GM12878 (cell line): ENCODE data around the gene NLGN3. TPM values are rescaled to one million over a fixed set of nuclear protein-coding genes. Genes with fewer than 3 reads are reported as not detected.

ENCODE experiments used
- ATAC-seq: fragments of 200-7000 bp; cut with Tn5 transposase; 3 replicates; pipeline ENCODE4 v1.9.1; 2020; ENCODE audit warnings: mild to moderate bottlenecking, moderate library complexity
- BruUV-seq: library from RNA; stranded (reverse); fragments of 400-500 nt; replicated peaks from 2 replicates; lab custom pipeline; 2021; lab: Mats Ljungman, UMichigan
- CTCF ChIA-PET: fragments of 300-600 bp; sonication (Branson Sonifier 250); formaldehyde crosslinking; extraction: SDS; loops from one replicate; lab custom pipeline; 2021; ENCODE audit warnings: inconsistent platforms; lab: Yijun Ruan, JAX
- POLR2A ChIA-PET: fragments of 350-600 bp; formaldehyde crosslinking; extraction: SDS; loops from one replicate; lab custom pipeline; 2021; ENCODE audit warnings: inconsistent platforms; lab: Charles Lee
- RAD21 ChIA-PET: fragments of 300-600 bp; sonication (Branson Sonifier 250); formaldehyde crosslinking; loops from one replicate; lab custom pipeline; 2023; ENCODE audit warnings: antibody characterized with exemption; ENCODE audit not compliant: unreplicated experiment; lab: Charles Lee
- SMC1A ChIA-PET: fragments of 300-600 bp; sonication (Branson Sonifier 250); formaldehyde crosslinking; loops from one replicate; lab custom pipeline; 2023; ENCODE audit not compliant: unreplicated experiment, uncharacterized antibody; lab: Charles Lee
- DNase-seq: peaks from one replicate; pipeline ENCODE4 v3.0.0-alpha.2; 2011; ENCODE audit warnings: low read depth, low spot score
- FAIRE-seq: peaks from 3 replicates; lab custom pipeline; 2011; peaks lifted over from hg19 to GRCh38; lab: Jason Lieb, UNC
- H2AFZ ChIP-seq: 2 replicates; pipeline ENCODE4 v1.6.0; 2011; ENCODE audit warnings: low read depth, low read length, control low read depth; ENCODE audit not compliant: control insufficient read depth
- H3K27ac ChIP-seq: 2 replicates; pipeline ENCODE4 v1.5.1; 2011; ENCODE audit warnings: control low read depth; ENCODE audit not compliant: control insufficient read depth, insufficient read depth
- H3K27me3 ChIP-seq, 2 experiments: replicated peaks in 1 of 2; 2 replicates each; pipeline versions ENCODE4 v1.6.0 to v1.6.1; 2011; ENCODE audit warnings: low read length in 1 of 2; ENCODE audit not compliant: control insufficient read depth in 2 of 2, insufficient read depth in 2 of 2
- H3K36me3 ChIP-seq, 2 experiments: 2 replicates each; pipeline ENCODE4 v1.5.1; 2011; ENCODE audit warnings: low read length in 1 of 2; ENCODE audit not compliant: control insufficient read depth in 2 of 2, insufficient read depth in 2 of 2
- H3K4me1 ChIP-seq: 2 replicates; pipeline ENCODE4 v1.6.1; 2011; ENCODE audit warnings: mild to moderate bottlenecking, low read length, moderate library complexity, mixed read lengths; ENCODE audit not compliant: control insufficient read depth, insufficient read depth
- H3K4me2 ChIP-seq: 2 replicates; pipeline ENCODE4 v1.6.0; 2011; ENCODE audit warnings: control low read depth; ENCODE audit not compliant: control insufficient read depth, insufficient read depth
- H3K4me3 ChIP-seq: fragments of 200-600 bp; sonication (generic); 2 replicates; pipeline ENCODE4 v1.5.1; 2016
- H3K79me2 ChIP-seq: 2 replicates; pipeline ENCODE4 v1.6.0; 2011; ENCODE audit warnings: low read length; ENCODE audit not compliant: control insufficient read depth, insufficient read depth
- H3K9ac ChIP-seq: 2 replicates; pipeline ENCODE4 v1.8.0; 2011; ENCODE audit warnings: low read length, control low read depth, mixed read lengths; ENCODE audit not compliant: control insufficient read depth, insufficient read depth
- H3K9me3 ChIP-seq: replicated peaks from 3 replicates; pipeline ENCODE4 v1.5.1; 2011; ENCODE audit warnings: mild to moderate bottlenecking, low read length; ENCODE audit not compliant: control insufficient read depth, insufficient read depth
- H4K20me1 ChIP-seq: 2 replicates; pipeline ENCODE4 v1.6.0; 2011; ENCODE audit not compliant: control insufficient read depth, insufficient read depth
- ASH2L ChIP-seq: fragments of 300-600, 200-600 bp; sonication (generic); IDR thresholded peaks from 2 replicates; pipeline ENCODE4 v1.6.1; 2017; ENCODE audit warnings: low read depth, mild to moderate bottlenecking, borderline replicate concordance
- CHD1 ChIP-seq: IDR thresholded peaks from 2 replicates; pipeline ENCODE4 v1.6.1; 2012; ENCODE audit warnings: low read depth, low read length, improper control_type of control experiment
- CREB1 ChIP-seq: IDR thresholded peaks from 2 replicates; pipeline ENCODE4 v1.6.1; 2012; ENCODE audit warnings: low read depth, mild to moderate bottlenecking, inconsistent platforms
- CREM ChIP-seq: IDR thresholded peaks from 2 replicates; pipeline ENCODE4 v1.6.1; 2014; ENCODE audit warnings: antibody characterized with exemption, low read depth
- EED ChIP-seq: sonication (generic); IDR thresholded peaks from 2 replicates; pipeline ENCODE4 v1.6.1; 2016; ENCODE audit warnings: antibody characterized with exemption, low read depth
- NFIC ChIP-seq: IDR thresholded peaks from 2 replicates; pipeline ENCODE4 v1.6.1; 2012; ENCODE audit warnings: low read depth, mild to moderate bottlenecking, inconsistent platforms, low read length, moderate library complexity
- PAX5 ChIP-seq: IDR thresholded peaks from 2 replicates; pipeline ENCODE4 v1.6.1; 2011; ENCODE audit warnings: low read depth, low read length, borderline replicate concordance
- PAX8 ChIP-seq: fragments of 450-650 bp; IDR thresholded peaks from 2 replicates; pipeline ENCODE4 v1.6.1; 2017; ENCODE audit warnings: mild to moderate bottlenecking, moderate library complexity
- POLR2AphosphoS5 ChIP-seq: IDR thresholded peaks from 2 replicates; pipeline ENCODE4 v1.6.1; 2011; ENCODE audit warnings: mild to moderate bottlenecking, low read length, inconsistent platforms
- SIN3A ChIP-seq: IDR thresholded peaks from 2 replicates; pipeline ENCODE4 v1.6.1; 2012; ENCODE audit warnings: low read depth, low read length, improper control_type of control experiment
- TAF1 ChIP-seq: IDR thresholded peaks from 2 replicates; pipeline ENCODE4 v1.6.1; 2011; ENCODE audit warnings: mild to moderate bottlenecking, low read depth, low read length, borderline replicate concordance
- WGBS: methylation state at CpG from one replicate; pipeline ENCODE4 v1.1.6; 2016; ENCODE audit warnings: low lambda C conversion rate; ENCODE audit not compliant: insufficient replicate concordance, insufficient coverage; ENCODE audit errors: missing lambda C conversion rate; 5-methylcytosine and 5-hydroxymethylcytosine counted together
- in situ Hi-C: fragments of 300-500 bp; cut with MboI; formaldehyde crosslinking; loops from 9 replicates; pipeline ENCODE4 v1.14.3; 2018; ENCODE audit warnings: mixed read lengths
- intact Hi-C: fragments of 100-400 bp; cut with micrococcal nuclease; formaldehyde crosslinking; loops from one replicate; pipeline ENCODE4 v1.14.2; 2022; ENCODE audit not compliant: unreplicated experiment
- polyA plus RNA-seq, 11 experiments: library from polyadenylated mRNA; depleted of rRNA in 4 of 11; unstranded in 6 of 11; stranded (reverse) in 5 of 11; fragments of >200 nt; fragmentation: Nextera tagmentation in 4 of 11; fragmentation: Illumina TruSeq in 1 of 11; extraction: Ambion mirVana in 4 of 11; extraction: Trizol in 1 of 11; gene quantifications; 1 replicate in 1 of 11; 2 replicates in 10 of 11; pipeline versions ENCODE4 v1.2.1 to v1.2.3, GENCODE V29; 2011 to 2016; ENCODE audit warnings: inconsistent platforms in 2 of 11, missing spikeins in 2 of 11, low read depth in 1 of 11
- total RNA-seq, 4 experiments: library from RNA; depleted of rRNA in 3 of 4; stranded (reverse); fragments of >200 nt in 3 of 4; fragmentation: Illumina TruSeq in 1 of 4; extraction: Trizol in 1 of 4; gene quantifications; 2 replicates each; pipeline versions ENCODE4 v1.2.1 to v1.2.3, GENCODE V29; 2013 to 2021
- TF ChIP-seq, protein P1 (sequence below): fragments of 150-350 bp; IDR thresholded peaks from 2 replicates; pipeline ENCODE4 v1.6.1; 2016; ENCODE audit warnings: low read depth, low read length
- TF ChIP-seq, protein P2 (sequence below): fragments of 450-650 bp; IDR thresholded peaks from 2 replicates; pipeline ENCODE4 v1.6.1; 2014; ENCODE audit warnings: mild to moderate bottlenecking
- TF ChIP-seq, protein P3 (sequence below): IDR thresholded peaks from 2 replicates; pipeline ENCODE4 v1.6.1; 2012; ENCODE audit warnings: low read length, inconsistent platforms

NLGN3 gene
- total and polyA plus RNA-seq, 10 of the 15 experiments (the other 5 are each of a cell fraction or from before 2014, with no cell fraction given): 0.07 to 0.73 (median 0.28) TPM

DNA sequence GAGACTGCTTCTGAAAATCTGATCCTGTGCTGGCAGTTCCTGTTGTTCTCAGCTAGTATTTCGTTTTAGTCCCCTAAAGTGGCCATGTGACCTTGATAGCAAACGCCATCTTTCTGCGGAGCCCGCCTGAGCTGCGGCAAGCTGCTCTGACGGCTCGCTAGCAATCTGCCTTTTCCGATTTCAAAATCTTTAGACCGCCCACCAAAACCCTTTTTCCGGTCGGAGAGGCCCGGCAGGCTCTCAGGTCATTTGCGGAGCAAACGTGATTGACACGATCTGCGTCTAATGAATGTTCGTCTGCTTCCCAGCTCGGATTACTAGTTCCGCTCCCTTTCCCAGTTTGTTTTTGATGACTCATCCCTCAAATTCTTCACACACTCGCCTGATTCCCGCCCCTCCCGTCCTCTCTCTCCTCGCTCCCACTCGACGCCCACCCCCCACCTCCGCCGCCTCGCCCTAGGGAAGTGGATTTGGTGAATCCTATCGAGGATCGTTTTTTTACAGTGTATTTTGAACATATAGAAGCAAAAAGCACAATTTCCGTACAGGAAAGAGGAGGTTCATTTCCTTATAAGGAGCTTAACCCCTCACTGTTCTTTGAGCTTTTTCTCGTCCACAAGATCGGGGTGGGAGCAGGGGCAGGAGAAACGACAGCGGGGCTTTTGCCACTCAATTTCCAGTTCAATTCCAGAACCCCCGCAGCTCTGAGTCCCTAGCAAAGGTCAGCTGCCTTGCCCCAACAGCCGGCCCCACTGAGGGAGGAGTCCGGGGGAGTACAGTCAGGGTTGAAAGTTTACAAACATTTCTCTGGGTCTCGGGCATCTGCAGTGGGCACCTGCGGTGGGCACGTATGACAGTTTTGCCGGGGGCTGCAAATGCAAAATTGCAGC is 37.5 kb downstream of the NLGN3 start:
- CTCF ChIA-PET: interaction anchor here (0.6 to 7.2 kb wide), 9 partner anchors 11 to 469 kb away, joined by 3 to 55 read pairs (median 7); partner anchors contain the start of gene TAF1
- Histone ChIP-seq H3K4me2 (peak overlapping the region; percentile 63), H3K36me3 (peaks cover 0 to 3% of the 10 kb centered on the region in 2 experiments; a peak in 2 of 4 replicates), H3K27me3 (no peaks in the 10 kb centered on the region), H2AFZ (peak overlapping the region; percentile 63), H3K27ac (peak overlapping the region; percentile 93), H3K9ac (peak overlapping the region; percentile 86), H3K9me3 (no peaks in the 10 kb centered on the region), H3K4me3 (peak overlapping the region; percentile 61), H4K20me1 (no peaks in the 10 kb centered on the region), H3K79me2 (no peaks in the 10 kb centered on the region; the same call in 1 of the 2 replicates), H3K4me1 (no peaks in the 10 kb centered on the region)
- intact Hi-C loops (loop anchor here (1.0 to 5.0 kb wide), 3 partner anchors 70 to 185 kb away; partner anchors contain the start of genes NONO, TAF1 and ZMYM3), in situ Hi-C loops (no loop called here)
- peak; percentile 68 for FAIRE-seq
- RAD21 ChIA-PET: interaction anchor here (0.6 to 4.8 kb wide), 13 partner anchors 10 to 470 kb away, joined by 3 to 49 read pairs (median 4); partner anchors contain the start of genes MED12, NONO and TAF1
- SMC1A ChIA-PET: interaction anchor here (0.8 to 4.4 kb wide), 9 partner anchors 10 to 184 kb away, joined by 3 to 43 read pairs (median 9); partner anchors contain the start of genes NONO and TAF1
- peak; percentile 95 for ATAC-seq
- peak; percentile 82 for DNase-seq
- WGBS: 26% methylated on average over 40 of the region's 42 CpGs
- TSS peak; percentile 96 for BruUV-seq
- POLR2A ChIA-PET: interaction anchor here (0.6 to 7.8 kb wide), 15 partner anchors 10 to 357 kb away, joined by 3 to 76 read pairs (median 4); partner anchors contain the start of genes FOXO4, IL2RG, MED12 and NONO
- TF ChIP-seq POLR2AphosphoS5: peak; percentile 89
- peak; percentile 30; the same call in 1 of the 2 replicates for TF ChIP-seq CREM
- no peak for TF ChIP-seq CHD1
- TF ChIP-seq TAF1: peak; percentile 82; the same call in 1 of the 2 replicates
- no peak for TF ChIP-seq PAX5
- TF ChIP-seq, protein P1, sequence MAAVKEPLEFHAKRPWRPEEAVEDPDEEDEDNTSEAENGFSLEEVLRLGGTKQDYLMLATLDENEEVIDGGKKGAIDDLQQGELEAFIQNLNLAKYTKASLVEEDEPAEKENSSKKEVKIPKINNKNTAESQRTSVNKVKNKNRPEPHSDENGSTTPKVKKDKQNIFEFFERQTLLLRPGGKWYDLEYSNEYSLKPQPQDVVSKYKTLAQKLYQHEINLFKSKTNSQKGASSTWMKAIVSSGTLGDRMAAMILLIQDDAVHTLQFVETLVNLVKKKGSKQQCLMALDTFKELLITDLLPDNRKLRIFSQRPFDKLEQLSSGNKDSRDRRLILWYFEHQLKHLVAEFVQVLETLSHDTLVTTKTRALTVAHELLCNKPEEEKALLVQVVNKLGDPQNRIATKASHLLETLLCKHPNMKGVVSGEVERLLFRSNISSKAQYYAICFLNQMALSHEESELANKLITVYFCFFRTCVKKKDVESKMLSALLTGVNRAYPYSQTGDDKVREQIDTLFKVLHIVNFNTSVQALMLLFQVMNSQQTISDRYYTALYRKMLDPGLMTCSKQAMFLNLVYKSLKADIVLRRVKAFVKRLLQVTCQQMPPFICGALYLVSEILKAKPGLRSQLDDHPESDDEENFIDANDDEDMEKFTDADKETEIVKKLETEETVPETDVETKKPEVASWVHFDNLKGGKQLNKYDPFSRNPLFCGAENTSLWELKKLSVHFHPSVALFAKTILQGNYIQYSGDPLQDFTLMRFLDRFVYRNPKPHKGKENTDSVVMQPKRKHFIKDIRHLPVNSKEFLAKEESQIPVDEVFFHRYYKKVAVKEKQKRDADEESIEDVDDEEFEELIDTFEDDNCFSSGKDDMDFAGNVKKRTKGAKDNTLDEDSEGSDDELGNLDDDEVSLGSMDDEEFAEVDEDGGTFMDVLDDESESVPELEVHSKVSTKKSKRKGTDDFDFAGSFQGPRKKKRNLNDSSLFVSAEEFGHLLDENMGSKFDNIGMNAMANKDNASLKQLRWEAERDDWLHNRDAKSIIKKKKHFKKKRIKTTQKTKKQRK: no peak
- no peak for TF ChIP-seq ASH2L
- 0 out of 2 replicates have a peak, but pooled peaks have one; percentile 19 for TF ChIP-seq CREB1
- TF ChIP-seq, protein P2, sequence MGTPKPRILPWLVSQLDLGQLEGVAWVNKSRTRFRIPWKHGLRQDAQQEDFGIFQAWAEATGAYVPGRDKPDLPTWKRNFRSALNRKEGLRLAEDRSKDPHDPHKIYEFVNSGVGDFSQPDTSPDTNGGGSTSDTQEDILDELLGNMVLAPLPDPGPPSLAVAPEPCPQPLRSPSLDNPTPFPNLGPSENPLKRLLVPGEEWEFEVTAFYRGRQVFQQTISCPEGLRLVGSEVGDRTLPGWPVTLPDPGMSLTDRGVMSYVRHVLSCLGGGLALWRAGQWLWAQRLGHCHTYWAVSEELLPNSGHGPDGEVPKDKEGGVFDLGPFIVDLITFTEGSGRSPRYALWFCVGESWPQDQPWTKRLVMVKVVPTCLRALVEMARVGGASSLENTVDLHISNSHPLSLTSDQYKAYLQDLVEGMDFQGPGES: peak; percentile 53; the same call in 1 of the 2 replicates
- no peak for TF ChIP-seq PAX8
- TF ChIP-seq SIN3A: peak; percentile 79
- 0 out of 2 replicates have a peak, but pooled peaks have one; percentile 30 for TF ChIP-seq EED
- TF ChIP-seq NFIC: no peak
- TF ChIP-seq, protein P3, sequence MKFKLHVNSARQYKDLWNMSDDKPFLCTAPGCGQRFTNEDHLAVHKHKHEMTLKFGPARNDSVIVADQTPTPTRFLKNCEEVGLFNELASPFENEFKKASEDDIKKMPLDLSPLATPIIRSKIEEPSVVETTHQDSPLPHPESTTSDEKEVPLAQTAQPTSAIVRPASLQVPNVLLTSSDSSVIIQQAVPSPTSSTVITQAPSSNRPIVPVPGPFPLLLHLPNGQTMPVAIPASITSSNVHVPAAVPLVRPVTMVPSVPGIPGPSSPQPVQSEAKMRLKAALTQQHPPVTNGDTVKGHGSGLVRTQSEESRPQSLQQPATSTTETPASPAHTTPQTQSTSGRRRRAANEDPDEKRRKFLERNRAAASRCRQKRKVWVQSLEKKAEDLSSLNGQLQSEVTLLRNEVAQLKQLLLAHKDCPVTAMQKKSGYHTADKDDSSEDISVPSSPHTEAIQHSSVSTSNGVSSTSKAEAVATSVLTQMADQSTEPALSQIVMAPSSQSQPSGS: no peak
